CD14-positive monocyte (primary cell): ENCODE measurements around the gene TTC7B. TPM values are rescaled to one million over a fixed set of nuclear protein-coding genes. Genes with fewer than 3 reads are reported as not detected.

Experiments
- DNase-seq, 3 donors: peaks; one replicate each; pipeline ENCODE4 v3.0.0-alpha.2; 2011 to 2022
- H2AFZ ChIP-seq: 2 replicates; pipeline ENCODE4 v1.6.0; 2012; ENCODE audit warnings: mild to moderate bottlenecking, low read depth, low read length, inconsistent platforms; ENCODE audit not compliant: insufficient read depth, poor library complexity, severe bottlenecking
- H3K27ac ChIP-seq, 2 donors: 1 replicate in 1 of 2; 2 replicates in 1 of 2; pipeline ENCODE4 v1.5.1; 2012 to 2013; ENCODE audit warnings: low read length in 2 of 2, control low read depth in 1 of 2, inconsistent platforms in 1 of 2, low read depth in 1 of 2, mild to moderate bottlenecking in 1 of 2
- H3K27me3 ChIP-seq, 2 donors: one replicate each; pipeline versions ENCODE4 v1.6.0 to v1.6.1; 2011 to 2013; ENCODE audit warnings: low read length in 2 of 2; ENCODE audit not compliant: control insufficient read depth in 2 of 2, insufficient read depth in 2 of 2
- H3K36me3 ChIP-seq, 2 donors: replicated peaks in 1 of 2; 1 replicate in 1 of 2; 2 replicates in 1 of 2; pipeline versions ENCODE4 v1.5.1 to v1.6.1; 2012 to 2013; ENCODE audit warnings: low read length in 2 of 2, control low read depth in 1 of 2, inconsistent platforms in 1 of 2, mild to moderate bottlenecking in 1 of 2; ENCODE audit not compliant: insufficient read depth in 2 of 2, control insufficient read depth in 1 of 2
- H3K4me1 ChIP-seq, 2 donors: 1 replicate in 1 of 2; 2 replicates in 1 of 2; pipeline versions ENCODE4 v1.5.1 to v1.6.1; 2012 to 2013; ENCODE audit warnings: low read length in 2 of 2, control low read depth in 1 of 2, inconsistent platforms in 1 of 2, mild to moderate bottlenecking in 1 of 2, moderate library complexity in 1 of 2; ENCODE audit not compliant: insufficient read depth in 2 of 2, control insufficient read depth in 1 of 2
- H3K4me2 ChIP-seq: replicated peaks from 2 replicates; pipeline ENCODE3; 2012; ENCODE audit warnings: low read length, moderate library complexity, mild to moderate bottlenecking; ENCODE audit not compliant: poor library complexity, severe bottlenecking; ENCODE audit errors: extremely low read depth
- H3K4me3 ChIP-seq, 3 experiments: fragments of 200-600 bp in 1 of 3; sonication (generic) in 1 of 3; replicated peaks in 1 of 3; 1 replicate in 2 of 3; 2 replicates in 1 of 3; pipeline ENCODE4 v1.5.1; 2011 to 2013; ENCODE audit warnings: low read length in 3 of 3, mild to moderate bottlenecking in 3 of 3, control low read depth in 2 of 3, low read depth in 2 of 3, inconsistent platforms in 1 of 3, moderate library complexity in 1 of 3
- H3K79me2 ChIP-seq: 2 replicates; pipeline ENCODE4 v1.6.0; 2012; ENCODE audit warnings: mild to moderate bottlenecking, control low read depth, inconsistent platforms, low read length, moderate library complexity; ENCODE audit not compliant: insufficient read depth
- H3K9ac ChIP-seq: 2 replicates; pipeline ENCODE4 v1.6.0; 2017; ENCODE audit warnings: low read length, mild to moderate bottlenecking; ENCODE audit not compliant: insufficient read depth, poor library complexity, severe bottlenecking
- H3K9me3 ChIP-seq, 2 donors: replicated peaks in 1 of 2; 1 replicate in 1 of 2; 2 replicates in 1 of 2; pipeline versions ENCODE4 v1.5.1 to v1.6.1; 2012 to 2013; ENCODE audit warnings: low read length in 2 of 2, control low read depth in 1 of 2; ENCODE audit not compliant: control insufficient read depth in 1 of 2, insufficient read depth in 1 of 2
- H4K20me1 ChIP-seq: 2 replicates; pipeline ENCODE4 v1.6.0; 2012; ENCODE audit warnings: mild to moderate bottlenecking, low read length, control low read depth, moderate library complexity; ENCODE audit not compliant: insufficient read depth
- H3K27ac Mint-ChIP-seq, 7 donors: one replicate each; pipeline ENCODE4 v1.8.0; 2020; ENCODE audit warnings: mild to moderate bottlenecking in 7 of 7, mixed read lengths in 7 of 7, moderate library complexity in 6 of 7, inconsistent platforms in 2 of 7
- H3K27me3 Mint-ChIP-seq, 3 donors: one replicate each; pipeline ENCODE4 v1.8.0; 2021 to 2022; ENCODE audit warnings: low read depth in 3 of 3, mild to moderate bottlenecking in 3 of 3, mixed read lengths in 3 of 3, moderate library complexity in 3 of 3, inconsistent platforms in 1 of 3
- H3K36me3 Mint-ChIP-seq, 2 donors: one replicate each; pipeline ENCODE4 v1.8.0; 2020; ENCODE audit warnings: mixed read lengths in 2 of 2, inconsistent platforms in 1 of 2, mild to moderate bottlenecking in 1 of 2
- H3K4me1 Mint-ChIP-seq: one replicate; pipeline ENCODE4 v1.8.0; 2020; ENCODE audit warnings: mild to moderate bottlenecking, mixed read lengths
- H3K4me3 Mint-ChIP-seq, 2 donors: one replicate each; pipeline ENCODE4 v1.8.0; 2020; ENCODE audit warnings: mild to moderate bottlenecking in 2 of 2, mixed read lengths in 2 of 2, moderate library complexity in 1 of 2
- H3K9me3 Mint-ChIP-seq, 7 donors: one replicate each; pipeline ENCODE4 v1.8.0; 2020 to 2022; ENCODE audit warnings: mixed read lengths in 7 of 7, mild to moderate bottlenecking in 6 of 7, moderate library complexity in 6 of 7, inconsistent platforms in 2 of 7
- CTCF ChIP-seq: fragments of 200-600 bp; IDR thresholded peaks from one replicate; pipeline ENCODE4 v1.8.0; 2022; ENCODE audit warnings: antibody characterized with exemption, mild to moderate bottlenecking
- WGBS: methylation state at CpG from one replicate; pipeline ENCODE4 v1.1.5; 2013; ENCODE audit warnings: missing lambda C conversion rate; ENCODE audit not compliant: insufficient coverage; 5-methylcytosine and 5-hydroxymethylcytosine counted together
- intact Hi-C, 2 donors: fragments of 100-400 bp; cut with micrococcal nuclease; formaldehyde crosslinking; loops; one replicate each; pipeline versions ENCODE4 v1.15.0 to v1.15.1; 2023
- polyA plus RNA-seq, 3 donors: library from polyadenylated mRNA; depleted of rRNA in 1 of 3; unstranded in 2 of 3; stranded (reverse) in 1 of 3; fragments of 300-500 nt in 2 of 3; fragments of >200 nt in 1 of 3; fragmentation: Illumina TruSeq in 2 of 3; gene quantifications; 1 replicate in 2 of 3; 2 replicates in 1 of 3; pipeline ENCODE4 v1.2.3, GENCODE V29; 2012 to 2021

The TTC7B gene
- polyA plus RNA-seq, 3 donors = 0.87 to 2.6 (median 1.2) TPM

- no peak for DNase-seq
- TF ChIP-seq CTCF = no peak
- intact Hi-C loops = no loop called here
- Mint-ChIP-seq H3K9me3 (peaks cover 0 to 7% (median 0%) of the 10 kb centered on the region in 7 donors), H3K27me3 (peaks cover 2 to 7% (median 3%) of the 10 kb centered on the region in 3 donors), H3K4me1 (peaks cover 8% of the 10 kb centered on the region), H3K36me3 (no peaks in the 10 kb centered on the region), H3K27ac (peak overlapping the region in 3 of 7 donors; percentile 10 to 57 (median 41)), H3K4me3 (no peak overlapping the region)
- Histone ChIP-seq H3K36me3 (no peaks in the 10 kb centered on the region), H3K9me3 (no peaks in the 10 kb centered on the region), H3K27me3 (no peaks in the 10 kb centered on the region), H4K20me1 (no peaks in the 10 kb centered on the region), H3K79me2 (no peaks in the 10 kb centered on the region), H3K9ac (no peak overlapping the region), H2AFZ (no peak overlapping the region), H3K4me1 (no peaks in the 10 kb centered on the region), H3K27ac (no peak overlapping the region), H3K4me2 (no peak overlapping the region), H3K4me3 (no peak overlapping the region)
- WGBS = 88% methylated on average over 18 of the region's 23 CpGs
Measured at GRCh38 chr14:90536511-90537191, 279.6 kb downstream of the TTC7B start.

- peak overlapping the region in 2 of 7 donors; percentile 10 to 62 for H3K27ac Mint-ChIP-seq
- intact Hi-C loops = no loop called here
- peaks cover 8% of the 10 kb centered on the region for H3K4me1 Mint-ChIP-seq
Measured at GRCh38 chr14:90536092-90536491, 280.1 kb downstream of the TTC7B start.

More at GRCh38 chr14:90536092-90536491, 280.1 kb downstream of the TTC7B start:
- Histone ChIP-seq H3K27me3 (no peaks in the 10 kb centered on the region), H2AFZ (no peak overlapping the region), H3K9me3 (no peaks in the 10 kb centered on the region), H3K4me1 (no peaks in the 10 kb centered on the region), H3K27ac (no peak overlapping the region), H4K20me1 (no peaks in the 10 kb centered on the region), H3K4me3 (no peak overlapping the region), H3K79me2 (no peaks in the 10 kb centered on the region), H3K36me3 (no peaks in the 10 kb centered on the region), H3K9ac (no peak overlapping the region), H3K4me2 (no peak overlapping the region)
- Mint-ChIP-seq H3K27me3 (peaks cover 2 to 7% (median 5%) of the 10 kb centered on the region in 3 donors), H3K9me3 (peaks cover 0 to 7% (median 0%) of the 10 kb centered on the region in 7 donors), H3K36me3 (no peaks in the 10 kb centered on the region), H3K4me3 (no peak overlapping the region)
- WGBS = 69% methylated on average over 10 of the region's 11 CpGs
- no peak for TF ChIP-seq CTCF
- no peak for DNase-seq
